Fibroblast of lung (primary cell): ENCODE results near the gene SPOCD1. TPM values are rescaled to one million over a fixed set of nuclear protein-coding genes. Genes with fewer than 3 reads are reported as not detected.

ENCODE experiments used
- DNase-seq, 2 donors: peaks; one replicate each; pipeline versions ENCODE4 v3.0.0 to v3.0.0-alpha.2; 2010; ENCODE audit warnings: low read depth in 2 of 2
- H2AFZ ChIP-seq: 2 replicates; pipeline ENCODE4 v1.5.1; 2012; ENCODE audit warnings: low read length, control low read depth, inconsistent platforms
- H3K27ac ChIP-seq: 2 replicates; pipeline ENCODE4 v1.5.1; 2011; ENCODE audit warnings: low read length, control low read depth; ENCODE audit not compliant: insufficient read depth
- H3K27me3 ChIP-seq: 2 replicates; pipeline ENCODE4 v1.5.1; 2011; ENCODE audit warnings: mild to moderate bottlenecking, low read length; ENCODE audit not compliant: control insufficient read depth, insufficient read depth
- H3K36me3 ChIP-seq: 2 replicates; pipeline ENCODE4 v1.5.1; 2011; ENCODE audit warnings: low read length; ENCODE audit not compliant: control insufficient read depth, insufficient read depth
- H3K4me1 ChIP-seq: 2 replicates; pipeline ENCODE4 v1.5.1; 2011; ENCODE audit warnings: low read length; ENCODE audit not compliant: control insufficient read depth, insufficient read depth; ENCODE audit errors: extremely low read depth
- H3K4me2 ChIP-seq: 2 replicates; pipeline ENCODE4 v1.5.1; 2011; ENCODE audit warnings: low read length, control low read depth; ENCODE audit not compliant: insufficient read depth; ENCODE audit errors: extremely low read depth
- H3K4me3 ChIP-seq, 4 experiments: fragments of 200-600 bp in 1 of 4; sonication (generic) in 1 of 4; replicated peaks in 1 of 4; 2 replicates each; pipeline ENCODE4 v1.5.1; 2011 to 2016; ENCODE audit warnings: low read length in 4 of 4, low read depth in 3 of 4, mild to moderate bottlenecking in 3 of 4, control low read depth in 2 of 4, inconsistent platforms in 1 of 4, mixed read lengths in 1 of 4; ENCODE audit not compliant: insufficient read depth in 1 of 4; ENCODE audit errors: control extremely low read depth in 1 of 4
- H3K79me2 ChIP-seq: 2 replicates; pipeline ENCODE4 v1.5.1; 2012; ENCODE audit warnings: mild to moderate bottlenecking, low read length, inconsistent platforms; ENCODE audit not compliant: control insufficient read depth, insufficient read depth
- H3K9ac ChIP-seq: 2 replicates; pipeline ENCODE4 v1.5.1; 2011; ENCODE audit warnings: mild to moderate bottlenecking, low read length, control low read depth; ENCODE audit not compliant: insufficient read depth
- H3K9me3 ChIP-seq: 2 replicates; pipeline ENCODE4 v1.5.1; 2012; ENCODE audit warnings: low read depth, low read length; ENCODE audit not compliant: control insufficient read depth, insufficient read depth
- H4K20me1 ChIP-seq: 2 replicates; pipeline ENCODE4 v1.5.1; 2011; ENCODE audit warnings: low read length; ENCODE audit not compliant: control insufficient read depth, insufficient read depth; ENCODE audit errors: extremely low read depth
- CTCF ChIP-seq, 2 donors: IDR thresholded peaks in 1 of 2; conservative IDR thresholded peaks in 1 of 2; 1 replicate in 1 of 2; 2 replicates in 1 of 2; pipeline ENCODE4 v1.5.1; 2011 to 2012; ENCODE audit warnings: low read length in 2 of 2, control low read depth in 1 of 2, inconsistent platforms in 1 of 2, low read depth in 1 of 2, mild to moderate bottlenecking in 1 of 2
- EZH2 ChIP-seq: IDR thresholded peaks from 2 replicates; pipeline ENCODE4 v1.5.1; 2012; ENCODE audit warnings: low read length, control low read depth, mild to moderate bottlenecking; ENCODE audit errors: missing control alignments
- polyA plus RNA-seq, 2 donors: library from polyadenylated mRNA; depleted of rRNA in 1 of 2; stranded (reverse) in 1 of 2; unstranded in 1 of 2; fragments of >200 nt; gene quantifications; 2 replicates each; pipeline ENCODE4 v1.2.1, GENCODE V29; 2011 to 2012; ENCODE audit warnings: missing spikeins in 1 of 2
- total RNA-seq: library from RNA; depleted of rRNA; stranded (reverse); fragments of >200 nt; gene quantifications from 2 replicates; pipeline ENCODE4 v1.2.1, GENCODE V29; 2014

Gene SPOCD1
- total and polyA plus RNA-seq, 2 donors (not counting 1 experiment from before 2014, with no cell fraction given), result 47.2 to 55.4 TPM

DNA sequence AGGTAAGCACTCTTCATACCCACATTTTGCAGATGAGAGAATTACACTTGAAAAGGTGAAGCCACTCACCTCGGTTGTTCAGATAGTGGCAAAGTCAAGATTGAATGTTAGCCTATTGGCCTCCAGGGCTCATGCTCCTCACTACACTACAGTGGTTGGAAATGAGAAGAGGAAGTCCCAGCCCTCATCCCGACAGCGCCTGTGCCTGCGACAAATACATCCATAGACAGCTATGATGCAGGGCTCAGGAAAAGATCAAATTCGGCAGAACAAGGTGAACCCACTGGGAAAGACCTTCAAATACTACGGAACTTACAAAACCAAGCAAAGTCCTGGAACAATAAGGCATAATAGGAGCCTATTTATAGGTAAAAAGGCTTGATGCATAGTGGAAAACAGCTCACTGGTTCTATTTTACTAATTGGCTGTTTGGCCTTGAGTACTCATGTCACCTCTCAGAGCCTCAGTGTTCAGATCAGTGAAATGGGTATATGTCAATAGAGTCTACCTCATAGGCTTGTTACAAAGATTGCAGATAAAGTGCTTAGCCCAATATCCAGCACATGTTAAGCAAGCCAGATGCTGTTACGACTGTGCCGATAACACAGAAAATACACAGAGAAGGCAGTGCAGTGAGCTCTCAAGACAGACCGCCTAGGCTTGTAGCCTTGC lies 3.5 kb downstream of the SPOCD1 start:
- no peaks in the 10 kb centered on the region for H3K79me2 ChIP-seq
- no peak overlapping the region for H3K4me3 ChIP-seq
- no peaks in the 10 kb centered on the region for H3K36me3 ChIP-seq
- no peaks in the 10 kb centered on the region for H3K4me1 ChIP-seq
- DNase-seq, result no peak
- no peak overlapping the region for H3K27ac ChIP-seq
- H3K4me2 ChIP-seq, result no peak overlapping the region
- no peak overlapping the region for H3K9ac ChIP-seq
- TF ChIP-seq EZH2 (peak; percentile 41), CTCF (conservative IDR thresholded peaks at IDR 0.05 in 1 of 2, IDR thresholded peaks at IDR 0.05 in 1 of 2; ENCODE audit: low read depth in 1 of 2, low read length in 2 of 2) (no peak)
- no peaks in the 10 kb centered on the region for H3K27me3 ChIP-seq
- H2AFZ ChIP-seq, result no peak overlapping the region
- no peaks in the 10 kb centered on the region for H4K20me1 ChIP-seq
- no peaks in the 10 kb centered on the region for H3K9me3 ChIP-seq

- no peaks in the 10 kb centered on the region for H3K9me3 ChIP-seq
- no peaks in the 10 kb centered on the region for H3K4me1 ChIP-seq
- no peaks in the 10 kb centered on the region for H3K27me3 ChIP-seq
- no peak overlapping the region for H3K27ac ChIP-seq
- no peaks in the 10 kb centered on the region for H3K36me3 ChIP-seq
- no peak overlapping the region for H3K4me2 ChIP-seq
- no peaks in the 10 kb centered on the region for H3K79me2 ChIP-seq
- no peak for TF ChIP-seq EZH2
- TF ChIP-seq CTCF (conservative IDR thresholded peaks at IDR 0.05 in 1 of 2, IDR thresholded peaks at IDR 0.05 in 1 of 2; ENCODE audit: low read depth in 1 of 2, low read length in 2 of 2), result no peak
- H3K9ac ChIP-seq, result no peak overlapping the region
- peak; percentile 62 to 76 for DNase-seq
- no peak overlapping the region for H2AFZ ChIP-seq
- H3K4me3 ChIP-seq, result no peak overlapping the region
- H4K20me1 ChIP-seq, result no peaks in the 10 kb centered on the region
Measured at GRCh38 chr1:31811605-31812004, 4.2 kb downstream of the SPOCD1 start.

GRCh38 chr1:31809698-31810097 lies 6.1 kb downstream of the SPOCD1 start:
- DNase-seq, result no peak
- H3K9ac ChIP-seq, result no peak overlapping the region
- no peaks in the 10 kb centered on the region for H3K27me3 ChIP-seq
- H4K20me1 ChIP-seq, result no peaks in the 10 kb centered on the region
- no peak overlapping the region for H3K27ac ChIP-seq
- H3K4me3 ChIP-seq, result no peak overlapping the region
- H3K79me2 ChIP-seq, result no peaks in the 10 kb centered on the region
- no peaks in the 10 kb centered on the region for H3K9me3 ChIP-seq
- no peak overlapping the region for H2AFZ ChIP-seq
- H3K4me2 ChIP-seq, result no peak overlapping the region
- no peaks in the 10 kb centered on the region for H3K36me3 ChIP-seq
- H3K4me1 ChIP-seq, result no peaks in the 10 kb centered on the region
- TF ChIP-seq CTCF (conservative IDR thresholded peaks at IDR 0.05 in 1 of 2, IDR thresholded peaks at IDR 0.05 in 1 of 2; ENCODE audit: low read depth in 1 of 2, low read length in 2 of 2) (no peak), EZH2 (no peak)
